Gastroesophageal sphincter (tissue), 4 donors: ENCODE data around the gene HEBP1. TPM values are rescaled to one million over a fixed set of nuclear protein-coding genes. Genes with fewer than 3 reads are reported as not detected.
"Not testable (repeated sequence)": the region's sequence is repeated elsewhere in the genome, so short reads cannot be mapped to it uniquely, and the experiment has no call there.

Experiments
- ATAC-seq: fragments of 150-250 bp; one replicate; pipeline ENCODE4 v1.9.1; 2016; ENCODE audit warnings: mild to moderate bottlenecking, moderate library complexity
- H3K27ac ChIP-seq, 4 donors: fragments of 200-600 bp; sonication (generic) in 3 of 4; 1 replicate in 3 of 4; 2 replicates in 1 of 4; pipeline ENCODE4 v1.5.1; 2016 to 2019
- H3K27me3 ChIP-seq: fragments of 200-600 bp; sonication (generic); one replicate; pipeline ENCODE4 v1.5.1; 2019
- H3K36me3 ChIP-seq, 2 donors: fragments of 200-600 bp; sonication (generic); one replicate each; pipeline ENCODE4 v1.5.1; 2019; ENCODE audit warnings: control low read depth in 1 of 2
- H3K4me1 ChIP-seq, 3 donors: fragments of 200-600 bp; sonication (generic); 1 replicate in 2 of 3; 2 replicates in 1 of 3; pipeline ENCODE4 v1.5.1; 2016 to 2019; ENCODE audit warnings: control low read depth in 2 of 3
- H3K4me3 ChIP-seq, 2 donors: fragments of 200-600 bp; sonication (generic); one replicate each; pipeline ENCODE4 v1.5.1; 2019; ENCODE audit warnings: mild to moderate bottlenecking in 1 of 2, moderate library complexity in 1 of 2
- H3K9me3 ChIP-seq, 3 donors: fragments of 200-600 bp; sonication (generic); one replicate each; pipeline ENCODE4 v1.5.1; 2017 to 2019; ENCODE audit warnings: control low read depth in 2 of 3
- CTCF ChIP-seq, 4 experiments: fragments of 200-600 bp in 2 of 4; fragments of 450-650 bp in 2 of 4; sonication (generic) in 1 of 4; IDR thresholded peaks; one replicate each; pipeline ENCODE4 v1.5.1; 2017 to 2019; ENCODE audit warnings: antibody characterized with exemption in 4 of 4, mild to moderate bottlenecking in 2 of 4, moderate library complexity in 2 of 4
- EP300 ChIP-seq: sonication (generic); formaldehyde crosslinking; IDR thresholded peaks from one replicate; pipeline ENCODE4 v1.6.1; 2017; ENCODE audit warnings: antibody characterized with exemption, mild to moderate bottlenecking
- POLR2A ChIP-seq, 2 donors: fragments of 450-650 bp; IDR thresholded peaks; one replicate each; pipeline ENCODE4 v1.6.1; 2017; ENCODE audit warnings: antibody characterized with exemption in 2 of 2, mild to moderate bottlenecking in 2 of 2, moderate library complexity in 1 of 2
- POLR2AphosphoS5 ChIP-seq: sonication (generic); formaldehyde crosslinking; IDR thresholded peaks from one replicate; pipeline ENCODE4 v1.6.1; 2017; ENCODE audit warnings: antibody characterized with exemption
- WGBS, 2 donors: methylation state at CpG; one replicate each; pipeline ENCODE4 v1.1.5; 2018; ENCODE audit warnings: low coverage in 1 of 2; 5-methylcytosine and 5-hydroxymethylcytosine counted together
- total RNA-seq, 4 donors: library from RNA; depleted of rRNA; stranded (reverse); fragments of >200 nt; gene quantifications; one replicate each; pipeline ENCODE4 v1.1.0, GENCODE V29; 2016

Gene HEBP1
- total RNA-seq, 4 donors from 2014 or later: 33.8 to 47.5 (median 41.9) TPM

GRCh38 chr12:13038491-13039161 is 38.6 kb upstream of the HEBP1 start:
- TF ChIP-seq CTCF (IDR thresholded peaks at IDR 0.05): no peak
- no peak for TF ChIP-seq POLR2AphosphoS5
- TF ChIP-seq EP300: no peak
- no peak for TF ChIP-seq POLR2A (IDR thresholded peaks at IDR 0.05)
- WGBS, 2 donors: 74 to 85% methylated on average over 3 to 4 of the region's 4 CpGs
- Histone ChIP-seq H3K9me3 (no peaks in the 10 kb centered on the region), H3K36me3 (no peaks in the 10 kb centered on the region), H3K4me3 (no peak overlapping the region), H3K4me1 (no peaks in the 10 kb centered on the region), H3K27me3 (no peaks in the 10 kb centered on the region), H3K27ac (no peak overlapping the region)
- no peak for ATAC-seq

GRCh38 chr12:13036881-13037280 is 36.8 kb upstream of the HEBP1 start:
- Histone ChIP-seq H3K9me3 (no peaks in the 10 kb centered on the region), H3K27ac (no peak overlapping the region), H3K27me3 (no peaks in the 10 kb centered on the region), H3K4me1 (no peaks in the 10 kb centered on the region), H3K4me3 (no peak overlapping the region), H3K36me3 (no peaks in the 10 kb centered on the region)
- ATAC-seq: no peak
- TF ChIP-seq POLR2A (IDR thresholded peaks at IDR 0.05): no peak
- TF ChIP-seq POLR2AphosphoS5: no peak
- no peak for TF ChIP-seq CTCF (IDR thresholded peaks at IDR 0.05)
- TF ChIP-seq EP300: no peak
- WGBS, 2 donors: 88% methylated on average over 1 to 3 of the region's 3 CpGs

- not testable (repeated sequence) for H3K27me3 ChIP-seq, H3K4me3 ChIP-seq, ATAC-seq, H3K4me1 ChIP-seq, H3K36me3 ChIP-seq, H3K9me3 ChIP-seq, H3K27ac ChIP-seq
- WGBS, 2 donors: 77 to 79% methylated on average over 2 to 5 of the region's 5 CpGs
Measured at GRCh38 chr12:13035335-13035734, 35.3 kb upstream of the HEBP1 start.

- no peak overlapping the region for H3K27ac ChIP-seq
- no peaks in the 10 kb centered on the region for H3K9me3 ChIP-seq
- no peak for ATAC-seq
- no peaks in the 10 kb centered on the region for H3K36me3 ChIP-seq
- H3K4me1 ChIP-seq: no peaks in the 10 kb centered on the region
- TF ChIP-seq POLR2AphosphoS5 (no peak), CTCF (IDR thresholded peaks at IDR 0.05) (no peak), POLR2A (IDR thresholded peaks at IDR 0.05) (no peak), EP300 (no peak)
- no peak overlapping the region for H3K4me3 ChIP-seq
- 69 to 74% methylated on average over 5 of the region's 5 CpGs for WGBS, 2 donors
- no peaks in the 10 kb centered on the region for H3K27me3 ChIP-seq
Measured at GRCh38 chr12:13033476-13033875, 33.4 kb upstream of the HEBP1 start.

GRCh38 chr12:13032164-13032563 is 32.1 kb upstream of the HEBP1 start:
- Histone ChIP-seq H3K27me3 (no peaks in the 10 kb centered on the region), H3K27ac (no peak overlapping the region), H3K9me3 (no peaks in the 10 kb centered on the region), H3K4me1 (peaks cover 0 to 4% (median 0%) of the 10 kb centered on the region in 3 donors), H3K36me3 (no peaks in the 10 kb centered on the region), H3K4me3 (no peak overlapping the region)
- WGBS, 2 donors: 76 to 85% methylated on average over 2 of the region's 2 CpGs
- ATAC-seq: no peak
- TF ChIP-seq CTCF (IDR thresholded peaks at IDR 0.05) (no peak), POLR2AphosphoS5 (no peak)
